Effector memory CD4-positive, alpha-beta T cell (primary cell): ENCODE results near the gene CD226.
"Not testable (repeated sequence)": the region's sequence is repeated elsewhere in the genome, so short reads cannot be mapped to it uniquely, and the experiment has no call there.

Experiments
- DNase-seq, 3 donors: peaks; one replicate each; pipeline ENCODE4 v3.0.0-alpha.2; 2020
- H3K27ac ChIP-seq: 2 replicates; pipeline ENCODE4 v1.7.0; 2013; ENCODE audit warnings: mild to moderate bottlenecking, low read length, moderate library complexity; ENCODE audit not compliant: insufficient read depth, poor library complexity, severe bottlenecking
- H3K27me3 ChIP-seq: replicated peaks from 2 replicates; pipeline ENCODE4 v1.7.0; 2013; ENCODE audit warnings: mild to moderate bottlenecking, low read length; ENCODE audit not compliant: insufficient read depth, control insufficient read depth, poor library complexity, severe bottlenecking
- H3K36me3 ChIP-seq: 2 replicates; pipeline ENCODE4 v1.7.0; 2013; ENCODE audit warnings: mild to moderate bottlenecking, low read length, moderate library complexity; ENCODE audit not compliant: control insufficient read depth, insufficient read depth
- H3K4me1 ChIP-seq: 2 replicates; pipeline ENCODE4 v1.7.0; 2013; ENCODE audit warnings: low read length, mild to moderate bottlenecking; ENCODE audit not compliant: control insufficient read depth, insufficient read depth, poor library complexity, severe bottlenecking
- H3K4me3 ChIP-seq: 2 replicates; pipeline ENCODE4 v1.7.0; 2013; ENCODE audit warnings: low read length, low read depth, mild to moderate bottlenecking; ENCODE audit not compliant: insufficient read depth, poor library complexity, severe bottlenecking
- H3K9me3 ChIP-seq: 2 replicates; pipeline ENCODE4 v1.7.0; 2013; ENCODE audit warnings: mild to moderate bottlenecking, low read length, moderate library complexity; ENCODE audit not compliant: control insufficient read depth

The CD226 gene

GRCh38 chr18:69838003-69838402 lies 109.7 kb downstream of the CD226 start:
- Histone ChIP-seq H3K27me3 (no peaks in the 10 kb centered on the region), H3K36me3 (no peaks in the 10 kb centered on the region), H3K27ac (no peak overlapping the region), H3K9me3 (no peaks in the 10 kb centered on the region), H3K4me1 (no peaks in the 10 kb centered on the region), H3K4me3 (no peak overlapping the region)
- no peak for DNase-seq

GRCh38 chr18:69834980-69835379 lies 112.7 kb downstream of the CD226 start:
- H3K27me3 ChIP-seq, DNase-seq, H3K9me3 ChIP-seq, H3K36me3 ChIP-seq, H3K4me1 ChIP-seq, H3K4me3 ChIP-seq, H3K27ac ChIP-seq: not testable (repeated sequence)

- no peaks in the 10 kb centered on the region for H3K4me1 ChIP-seq
- H3K9me3 ChIP-seq = no peaks in the 10 kb centered on the region
- no peak for DNase-seq
- H3K4me3 ChIP-seq = no peak overlapping the region
- peaks cover 9% of the 10 kb centered on the region for H3K36me3 ChIP-seq
- H3K27me3 ChIP-seq = no peaks in the 10 kb centered on the region
- no peak overlapping the region for H3K27ac ChIP-seq
Measured at GRCh38 chr18:69830189-69830588, 117.5 kb downstream of the CD226 start.

- Histone ChIP-seq H3K4me1 (no peaks in the 10 kb centered on the region), H3K27ac (no peak overlapping the region), H3K27me3 (no peaks in the 10 kb centered on the region), H3K4me3 (no peak overlapping the region), H3K36me3 (peaks cover 5% of the 10 kb centered on the region), H3K9me3 (no peaks in the 10 kb centered on the region)
- no peak for DNase-seq
Measured at GRCh38 chr18:69820538-69820937, 127.1 kb downstream of the CD226 start.

- DNase-seq = no peak
- Histone ChIP-seq H3K27me3 (no peaks in the 10 kb centered on the region), H3K4me1 (no peaks in the 10 kb centered on the region), H3K9me3 (no peaks in the 10 kb centered on the region), H3K4me3 (no peak overlapping the region), H3K27ac (no peak overlapping the region), H3K36me3 (peaks cover 5% of the 10 kb centered on the region)
Measured at GRCh38 chr18:69819460-69819859, 128.2 kb downstream of the CD226 start.

GRCh38 chr18:69817335-69817940 lies 130.2 kb downstream of the CD226 start:
- H3K27ac ChIP-seq = no peak overlapping the region
- H3K4me1 ChIP-seq = no peaks in the 10 kb centered on the region
- DNase-seq = no peak
- H3K9me3 ChIP-seq = no peaks in the 10 kb centered on the region
- no peak overlapping the region for H3K4me3 ChIP-seq
- no peaks in the 10 kb centered on the region for H3K36me3 ChIP-seq
- H3K27me3 ChIP-seq = no peaks in the 10 kb centered on the region

- no peaks in the 10 kb centered on the region for H3K27me3 ChIP-seq
- H3K4me1 ChIP-seq = no peaks in the 10 kb centered on the region
- no peak overlapping the region for H3K27ac ChIP-seq
- no peaks in the 10 kb centered on the region for H3K9me3 ChIP-seq
- no peaks in the 10 kb centered on the region for H3K36me3 ChIP-seq
- H3K4me3 ChIP-seq = no peak overlapping the region
- DNase-seq = no peak
Measured at GRCh38 chr18:69814861-69815385, 132.8 kb downstream of the CD226 start.

- Histone ChIP-seq H3K4me1 (no peaks in the 10 kb centered on the region), H3K36me3 (no peaks in the 10 kb centered on the region), H3K4me3 (no peak overlapping the region), H3K9me3 (no peaks in the 10 kb centered on the region), H3K27me3 (no peaks in the 10 kb centered on the region), H3K27ac (no peak overlapping the region)
- no peak for DNase-seq
Measured at GRCh38 chr18:69813559-69813958, 134.1 kb downstream of the CD226 start.

- Histone ChIP-seq H3K27ac (no peak overlapping the region), H3K4me1 (no peaks in the 10 kb centered on the region)
- no peak for DNase-seq
Measured at GRCh38 chr18:69808399-69808798, 139.3 kb downstream of the CD226 start.

GRCh38 chr18:69804776-69805501 lies 142.7 kb downstream of the CD226 start:
- no peak overlapping the region for H3K27ac ChIP-seq

More at GRCh38 chr18:69808399-69808798, 139.3 kb downstream of the CD226 start:
- Histone ChIP-seq H3K4me3 (no peak overlapping the region), H3K9me3 (no peaks in the 10 kb centered on the region), H3K36me3 (no peaks in the 10 kb centered on the region), H3K27me3 (no peaks in the 10 kb centered on the region)

More at GRCh38 chr18:69804776-69805501, 142.7 kb downstream of the CD226 start:
- no peak for DNase-seq
- no peaks in the 10 kb centered on the region for H3K9me3 ChIP-seq
- H3K4me3 ChIP-seq = no peak overlapping the region
- no peaks in the 10 kb centered on the region for H3K4me1 ChIP-seq
- H3K36me3 ChIP-seq = no peaks in the 10 kb centered on the region
- H3K27me3 ChIP-seq = no peaks in the 10 kb centered on the region
